GM23248 (cell line): Measurements from ENCODE around the gene AGAP2. TPM values are rescaled to one million over a fixed set of nuclear protein-coding genes. Genes with fewer than 3 reads are reported as not detected.

Experiments used
- DNase-seq: peaks from one replicate; pipeline ENCODE4 v3.0.0-alpha.2; 2015
- H2AFZ ChIP-seq: fragments of 200-600 bp; sonication (generic); 2 replicates; pipeline ENCODE4 v1.6.1; 2016; ENCODE audit warnings: antibody characterized with exemption
- H3F3A ChIP-seq: fragments of 200-600 bp; sonication (generic); 2 replicates; pipeline ENCODE4 v1.6.1; 2016; ENCODE audit warnings: mild to moderate bottlenecking, antibody characterized with exemption, mixed run types; ENCODE audit not compliant: insufficient read depth
- H3K27ac ChIP-seq: fragments of 200-600 bp; sonication (generic); 2 replicates; pipeline ENCODE4 v1.5.1; 2016; ENCODE audit warnings: mild to moderate bottlenecking
- H3K27me3 ChIP-seq: fragments of 200-600 bp; sonication (generic); replicated peaks from 2 replicates; pipeline ENCODE4 v1.6.1; 2016; ENCODE audit warnings: mild to moderate bottlenecking; ENCODE audit not compliant: insufficient read depth
- H3K36me3 ChIP-seq: fragments of 200-600 bp; sonication (generic); 2 replicates; pipeline ENCODE4 v1.6.1; 2016; ENCODE audit warnings: low read depth, mild to moderate bottlenecking
- H3K4me1 ChIP-seq: fragments of 200-600 bp; sonication (generic); 2 replicates; pipeline ENCODE4 v1.6.1; 2016; ENCODE audit warnings: mild to moderate bottlenecking; ENCODE audit not compliant: insufficient read depth
- H3K4me2 ChIP-seq: fragments of 200-600 bp; sonication (generic); one replicate; pipeline ENCODE4 v1.6.1; 2016; ENCODE audit warnings: mild to moderate bottlenecking; ENCODE audit not compliant: unreplicated experiment
- H3K4me3 ChIP-seq: fragments of 200-600 bp; sonication (generic); 2 replicates; pipeline ENCODE4 v1.5.1; 2016; ENCODE audit warnings: mild to moderate bottlenecking
- H3K79me2 ChIP-seq: fragments of 200-600 bp; sonication (generic); 2 replicates; pipeline ENCODE4 v1.6.1; 2016; ENCODE audit warnings: mild to moderate bottlenecking; ENCODE audit not compliant: insufficient read depth
- H3K9ac ChIP-seq: fragments of 200-600 bp; sonication (generic); 2 replicates; pipeline ENCODE4 v1.6.1; 2016; ENCODE audit warnings: mild to moderate bottlenecking
- H3K9me2 ChIP-seq: fragments of 200-600 bp; sonication (generic); 2 replicates; pipeline ENCODE4 v1.6.1; 2016; ENCODE audit warnings: mixed run types, mild to moderate bottlenecking, moderate library complexity; ENCODE audit not compliant: insufficient read depth
- H3K9me3 ChIP-seq: fragments of 200-600 bp; sonication (generic); one replicate; pipeline ENCODE4 v1.6.1; 2017; ENCODE audit warnings: low read depth
- H4K20me1 ChIP-seq: fragments of 200-600 bp; sonication (generic); 2 replicates; pipeline ENCODE4 v1.6.0; 2016; ENCODE audit not compliant: insufficient read depth
- EZH2 ChIP-seq: fragments of 200-600 bp; sonication (generic); IDR thresholded peaks from 2 replicates; pipeline ENCODE4 v1.6.1; 2018; ENCODE audit warnings: antibody characterized with exemption, mild to moderate bottlenecking; ENCODE audit not compliant: insufficient read depth, poor library complexity, severe bottlenecking
- EZH2phosphoT487 ChIP-seq: fragments of 200-600 bp; sonication (generic); IDR thresholded peaks from 2 replicates; pipeline ENCODE4 v1.6.1; 2018; ENCODE audit warnings: antibody characterized with exemption, moderate library complexity, mild to moderate bottlenecking, low read depth; ENCODE audit not compliant: insufficient read depth
- WGBS, 2 experiments: methylation state at CpG; one replicate each; pipeline ENCODE4 v1.1.6; 2015 to 2017; ENCODE audit warnings: low lambda C conversion rate in 2 of 2, low coverage in 1 of 2; ENCODE audit errors: missing lambda C conversion rate in 2 of 2; 5-methylcytosine and 5-hydroxymethylcytosine counted together
- in situ Hi-C: fragments of 300-500 bp; cut with MboI; formaldehyde crosslinking; loops from 2 replicates; pipeline ENCODE4 v1.15.0; 2020
- polyA plus RNA-seq: library from polyadenylated mRNA; unstranded; fragments of >200 nt; fragmentation: Nextera tagmentation; extraction: Ambion mirVana; gene quantifications from 2 replicates; pipeline ENCODE4 v1.2.1, GENCODE V29; 2016
- total RNA-seq: library from RNA; depleted of rRNA; stranded (reverse); fragments of >200 nt; shearing (Covaris generic); gene quantifications from 2 replicates; pipeline ENCODE4 v1.2.3, GENCODE V29; 2014

AGAP2 gene
- total and polyA plus RNA-seq, 2 experiments from 2014 or later: not detected

DNA sequence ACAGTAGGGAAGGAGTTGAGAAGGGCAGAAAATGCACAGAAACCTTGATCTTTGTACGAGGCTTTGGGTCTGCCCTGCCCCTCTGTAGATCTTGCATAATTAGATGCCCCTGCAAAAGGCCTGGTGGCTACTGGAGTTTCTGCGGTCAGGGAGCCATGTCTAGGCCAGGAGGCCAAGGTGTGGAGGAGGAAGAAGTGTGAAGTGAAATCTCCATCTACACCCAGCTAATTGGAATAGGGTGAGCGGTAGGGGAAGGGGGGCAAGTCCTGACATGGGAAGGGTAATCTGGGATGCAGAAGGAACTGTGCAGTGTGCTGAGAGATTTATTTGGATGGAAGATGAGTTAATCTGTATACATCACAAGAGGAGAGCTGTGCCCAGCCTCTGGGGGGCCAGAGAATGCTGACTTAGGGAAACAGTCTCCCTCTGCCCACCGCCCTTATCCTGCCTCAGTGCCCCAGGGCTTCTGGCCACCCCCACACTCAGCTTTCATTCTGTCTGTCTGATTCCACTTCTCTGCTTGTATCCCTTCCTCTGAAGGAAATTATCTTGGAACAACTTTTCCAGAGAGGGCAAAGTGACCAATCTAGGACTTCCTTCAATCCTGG is 23.0 kb upstream of the AGAP2 start:
- H3K9me3 ChIP-seq: no peaks in the 10 kb centered on the region
- no peaks in the 10 kb centered on the region for H3K4me1 ChIP-seq
- no peaks in the 10 kb centered on the region for H3K79me2 ChIP-seq
- in situ Hi-C loops: no loop called here
- H3K4me2 ChIP-seq: no peak overlapping the region
- H2AFZ ChIP-seq: no peak overlapping the region
- peaks cover 4% of the 10 kb centered on the region; the same call in 1 of the 2 replicates for H3F3A ChIP-seq
- no peak for DNase-seq
- TF ChIP-seq EZH2phosphoT487 (no peak), EZH2 (no peak)
- no peak overlapping the region for H3K9ac ChIP-seq
- 68 to 71% methylated on average over 4 of the region's 4 CpGs for WGBS, 2 experiments
- peaks cover 19% of the 10 kb centered on the region for H3K27me3 ChIP-seq
- H3K4me3 ChIP-seq: no peak overlapping the region
- no peaks in the 10 kb centered on the region for H3K9me2 ChIP-seq
- H4K20me1 ChIP-seq: no peaks in the 10 kb centered on the region
- no peak overlapping the region for H3K27ac ChIP-seq
- no peaks in the 10 kb centered on the region for H3K36me3 ChIP-seq

DNA sequence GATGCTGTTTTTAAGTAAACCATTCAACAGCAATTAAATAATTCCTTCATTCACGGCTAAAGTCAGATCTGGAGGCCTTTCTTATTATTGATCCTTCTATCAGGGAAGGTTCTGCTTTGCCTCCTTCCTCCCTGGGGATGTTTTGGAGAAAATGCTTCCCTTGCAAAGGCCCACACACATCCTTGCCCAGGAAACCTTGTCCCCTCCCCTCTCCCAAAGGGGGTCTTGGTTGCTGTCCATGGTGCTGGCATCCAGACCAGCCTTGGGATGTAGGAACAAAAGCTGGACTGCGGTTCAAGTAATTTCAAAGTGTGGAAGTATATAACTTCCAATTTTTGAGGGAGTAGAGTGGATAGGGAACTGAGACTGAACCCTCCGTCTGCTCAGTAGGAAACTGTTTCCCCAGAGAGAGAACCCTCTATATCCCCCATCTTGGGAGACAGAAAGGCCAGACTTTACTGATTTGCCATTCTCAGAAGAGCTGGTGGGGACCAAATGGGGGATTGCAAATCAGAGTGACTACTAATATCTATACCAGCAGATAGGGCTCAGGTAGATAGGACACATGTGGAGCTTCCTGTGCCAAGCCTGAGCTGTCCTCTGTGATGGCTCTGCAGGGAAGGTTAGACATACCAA is 21.9 kb upstream of the AGAP2 start:
- no peaks in the 10 kb centered on the region for H4K20me1 ChIP-seq
- H3K79me2 ChIP-seq: no peaks in the 10 kb centered on the region
- peaks cover 20% of the 10 kb centered on the region for H3K27me3 ChIP-seq
- H3K4me3 ChIP-seq: no peak overlapping the region
- no peak for DNase-seq
- no peak overlapping the region for H3K27ac ChIP-seq
- TF ChIP-seq EZH2phosphoT487: no peak
- no peak for TF ChIP-seq EZH2
- H2AFZ ChIP-seq: no peak overlapping the region
- H3K9ac ChIP-seq: no peak overlapping the region
- H3K4me2 ChIP-seq: no peak overlapping the region
- WGBS, 2 experiments: 86 to 92% methylated on average over 3 of the region's 3 CpGs
- H3K9me2 ChIP-seq: no peaks in the 10 kb centered on the region
- H3K9me3 ChIP-seq: no peaks in the 10 kb centered on the region
- no peaks in the 10 kb centered on the region for H3F3A ChIP-seq
- in situ Hi-C loops: no loop called here
- no peaks in the 10 kb centered on the region for H3K36me3 ChIP-seq
- H3K4me1 ChIP-seq: no peaks in the 10 kb centered on the region

- Histone ChIP-seq H3K36me3 (no peaks in the 10 kb centered on the region), H3F3A (no peaks in the 10 kb centered on the region), H3K9ac (no peak overlapping the region), H3K79me2 (no peaks in the 10 kb centered on the region), H3K4me1 (no peaks in the 10 kb centered on the region), H3K4me2 (no peak overlapping the region), H4K20me1 (no peaks in the 10 kb centered on the region), H3K27me3 (peaks cover 15% of the 10 kb centered on the region), H3K9me3 (no peaks in the 10 kb centered on the region), H3K4me3 (no peak overlapping the region), H2AFZ (no peak overlapping the region), H3K9me2 (no peaks in the 10 kb centered on the region), H3K27ac (no peak overlapping the region)
- DNase-seq: peak; percentile 46
- in situ Hi-C loops: no loop called here
- 13 to 20% methylated on average over 3 of the region's 3 CpGs for WGBS, 2 experiments
- TF ChIP-seq EZH2phosphoT487: no peak
- no peak for TF ChIP-seq EZH2
Observed at GRCh38 chr12:57759360-57759980, 20.9 kb upstream of the AGAP2 start.

- TF ChIP-seq EZH2phosphoT487: no peak
- no peak for TF ChIP-seq EZH2
- H2AFZ ChIP-seq: no peak overlapping the region
- no peak overlapping the region for H3K4me3 ChIP-seq
- no peaks in the 10 kb centered on the region for H3K9me3 ChIP-seq
- 78 to 84% methylated on average over 24 to 25 of the region's 25 CpGs for WGBS, 2 experiments
- no peak overlapping the region for H3K4me2 ChIP-seq
- H3K9me2 ChIP-seq: no peaks in the 10 kb centered on the region
- DNase-seq: no peak
- peaks cover 22% of the 10 kb centered on the region for H3K27me3 ChIP-seq
- H3K27ac ChIP-seq: no peak overlapping the region
- no peak overlapping the region for H3K9ac ChIP-seq
- peaks cover 6% of the 10 kb centered on the region; the same call in 1 of the 2 replicates for H3F3A ChIP-seq
- no peaks in the 10 kb centered on the region for H4K20me1 ChIP-seq
- in situ Hi-C loops: no loop called here
- H3K36me3 ChIP-seq: no peaks in the 10 kb centered on the region
- no peaks in the 10 kb centered on the region for H3K4me1 ChIP-seq
- H3K79me2 ChIP-seq: no peaks in the 10 kb centered on the region
Observed at GRCh38 chr12:57758552-57759359, 20.2 kb upstream of the AGAP2 start.
